ENCODE measurements around the gene BCLAF1. TPM values are rescaled to one million over a fixed set of nuclear protein-coding genes. Genes with fewer than 3 reads are reported as not detected.
"Not testable (repeated sequence)": the region's sequence is repeated elsewhere in the genome, so short reads cannot be mapped to it uniquely, and the experiment has no call there.

BCLAF1 gene
- total RNA-seq, 2 donors from 2014 or later, result 88.9 to 98.7 TPM

DNA sequence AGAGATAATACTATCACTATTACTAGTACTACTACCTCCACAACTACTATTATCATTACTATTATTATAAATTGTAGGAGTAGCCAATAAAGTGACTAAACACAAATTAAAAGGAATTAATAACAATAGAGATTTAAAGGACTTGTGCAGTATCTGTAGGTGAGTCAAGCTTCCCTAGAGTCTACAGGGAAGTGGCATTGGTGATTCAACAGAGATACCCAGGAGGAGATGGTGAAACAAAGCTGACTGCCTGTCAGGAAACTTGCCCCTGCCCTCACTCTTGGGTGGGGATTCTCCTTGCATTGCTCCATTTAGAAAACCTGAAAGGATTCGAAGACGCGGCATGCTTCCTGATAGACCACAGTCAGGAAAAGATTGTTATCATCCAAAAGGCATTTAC is 23.3 kb upstream of the BCLAF1 start:
- DNase-seq (ENCODE audit: low spot score), result no peak
- intact Hi-C loops (cut with DNase I), result no loop called here

DNA sequence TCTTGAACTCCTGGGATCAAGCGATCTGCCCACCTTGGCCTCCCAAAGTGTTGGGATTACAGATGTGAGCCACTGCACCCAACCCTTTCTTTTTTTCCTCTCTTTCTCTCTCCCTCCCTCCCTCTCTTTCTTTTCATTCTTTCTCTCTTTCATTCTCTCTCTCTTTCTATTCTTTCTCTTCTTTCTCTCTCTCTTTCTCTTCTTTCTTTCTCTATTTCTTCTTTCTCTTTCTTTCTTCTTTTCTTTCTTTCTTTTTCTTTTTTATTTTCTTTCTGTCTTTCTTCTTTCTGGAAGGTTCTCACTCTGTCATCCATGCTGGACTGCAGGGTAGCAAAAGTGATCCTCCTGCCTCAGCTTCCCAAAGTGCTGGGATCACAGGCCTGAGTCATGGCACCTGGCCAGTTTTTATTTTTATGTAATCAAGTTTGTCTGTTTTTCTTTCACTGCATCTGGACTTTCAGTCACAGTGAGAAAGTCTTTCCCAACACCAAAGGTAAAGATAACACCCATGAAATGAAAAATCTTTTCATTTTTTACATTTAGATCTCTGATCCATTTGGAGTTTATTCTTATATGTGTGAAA is 20.2 kb upstream of the BCLAF1 start:
- intact Hi-C loops (cut with DNase I), result no loop called here
- no peak for DNase-seq (ENCODE audit: low spot score)

DNA sequence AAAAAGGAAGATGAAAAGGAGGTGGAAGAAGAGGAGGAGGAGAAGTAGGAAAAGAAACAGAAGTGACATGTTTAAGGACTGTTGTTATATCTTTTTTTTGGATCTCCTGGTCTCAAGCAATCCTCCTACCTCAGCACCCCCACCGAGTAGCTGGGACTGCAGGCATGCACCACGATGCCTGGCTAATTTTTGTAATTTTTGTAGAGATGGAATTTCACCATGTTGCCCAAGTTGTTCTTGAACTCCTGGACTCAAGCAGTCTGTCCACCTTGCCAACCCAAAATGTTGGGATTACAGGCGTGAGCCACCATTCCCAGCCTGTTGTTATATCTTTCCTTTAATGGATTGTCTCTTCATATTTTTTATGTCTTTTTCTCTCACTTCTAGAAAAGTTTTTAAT is 19.5 kb upstream of the BCLAF1 start:
- intact Hi-C loops (cut with DNase I), result no loop called here
- no peak for DNase-seq (ENCODE audit: low spot score)

DNA sequence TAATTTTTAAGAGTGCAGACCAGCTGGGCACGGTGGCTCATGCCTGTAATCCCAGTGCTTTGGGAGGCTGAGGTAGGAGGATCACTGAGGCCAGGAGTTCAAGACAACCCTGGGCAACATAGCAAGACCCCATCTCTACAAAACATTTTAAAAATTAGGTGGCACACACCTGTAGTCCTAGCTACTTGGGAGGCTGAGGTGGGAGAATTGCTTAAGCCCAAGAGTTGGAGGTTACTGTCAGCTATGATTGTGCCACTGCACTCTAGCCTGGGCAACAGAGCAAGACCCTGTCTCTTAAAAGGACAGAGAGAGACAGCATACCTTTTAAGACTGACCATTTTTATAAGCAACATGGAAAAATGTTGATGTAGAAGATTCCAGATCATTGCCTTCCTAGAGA is 18.8 kb upstream of the BCLAF1 start:
- DNase-seq (ENCODE audit: low spot score); intact Hi-C loops (cut with DNase I): not testable (repeated sequence)

DNA sequence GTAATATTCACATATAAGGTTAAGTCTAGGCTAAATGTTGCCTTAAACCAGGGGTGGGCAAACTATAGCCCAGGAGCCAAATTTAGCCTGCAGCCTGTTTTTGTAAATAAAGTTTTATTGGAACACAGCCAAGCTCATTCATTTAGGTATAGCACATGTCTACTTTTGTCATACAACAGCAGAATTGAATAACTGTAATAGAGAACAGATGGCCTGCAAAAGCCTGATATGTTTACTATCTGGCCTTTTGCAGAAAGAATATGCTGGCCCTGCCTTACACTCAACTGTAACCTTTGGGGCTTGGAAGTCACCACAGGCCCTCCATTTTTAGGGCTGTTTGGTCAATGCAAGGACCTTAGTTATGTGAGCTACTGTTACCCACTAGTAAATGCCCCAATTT is 17.7 kb upstream of the BCLAF1 start:
- DNase-seq (ENCODE audit: low spot score), result no peak
- intact Hi-C loops (cut with DNase I), result no loop called here

DNA sequence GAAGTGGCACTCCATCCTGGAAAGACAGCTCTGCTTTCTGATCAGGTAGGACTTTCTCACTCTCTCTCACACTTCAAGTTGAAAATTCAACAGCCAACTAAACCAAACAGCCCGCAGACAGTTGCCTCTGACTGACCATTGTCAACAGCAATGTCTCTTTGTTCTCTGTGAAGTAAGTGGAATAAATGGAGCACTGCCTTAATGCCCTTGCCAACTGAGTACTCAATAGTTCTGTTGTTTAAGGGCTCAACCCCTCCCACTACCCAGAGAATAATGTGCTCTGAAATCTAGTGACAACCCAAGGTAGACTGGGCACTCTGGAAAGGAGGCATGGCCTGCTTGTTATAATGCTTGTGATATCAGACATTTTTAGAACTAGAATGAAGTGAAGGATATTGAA is 16.8 kb upstream of the BCLAF1 start:
- no peak for DNase-seq (ENCODE audit: low spot score)
- intact Hi-C loops (cut with DNase I), result no loop called here

DNA sequence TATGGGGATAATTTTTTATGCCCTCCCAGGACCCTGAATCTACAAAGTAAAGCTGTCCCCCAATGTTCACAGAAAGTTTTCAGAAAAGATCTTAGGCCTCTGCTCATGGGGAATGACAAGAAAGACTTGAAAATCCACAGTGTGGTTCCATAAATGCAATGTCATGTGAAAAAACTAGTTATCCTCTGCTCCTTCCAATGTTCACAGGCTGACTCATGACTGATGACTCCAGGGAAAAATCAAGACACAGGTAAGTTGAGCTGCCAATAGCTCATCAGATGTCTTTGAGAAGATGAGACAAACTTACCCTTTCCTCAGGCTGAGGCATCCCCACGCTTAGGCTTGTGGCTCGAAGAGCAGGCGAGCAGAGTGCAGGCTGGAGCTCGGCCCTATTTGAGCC is 14.8 kb upstream of the BCLAF1 start:
- intact Hi-C loops (cut with DNase I), result no loop called here
- DNase-seq (ENCODE audit: low spot score), result no peak

DNA sequence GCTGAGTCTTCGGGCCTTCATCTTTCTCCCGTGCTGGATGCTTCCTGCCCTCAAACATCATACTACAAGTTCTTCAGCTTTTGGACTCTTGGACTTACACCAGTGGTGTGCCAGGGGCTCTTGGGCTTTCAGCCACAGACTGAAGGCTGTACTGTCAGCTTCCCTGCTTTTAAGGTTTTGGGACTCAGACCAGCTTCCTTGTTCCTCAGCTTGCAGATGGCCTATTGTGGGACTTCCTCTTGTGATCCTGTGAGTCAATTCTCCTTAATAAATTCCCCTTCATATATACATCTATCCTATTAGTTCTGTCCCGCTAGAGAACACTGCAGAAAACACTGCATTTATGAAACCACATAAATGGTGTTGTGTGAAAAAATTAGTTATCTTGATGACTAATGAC is 13.9 kb upstream of the BCLAF1 start:
- no peak for DNase-seq (ENCODE audit: low spot score)
- intact Hi-C loops (cut with DNase I), result no loop called here

DNA sequence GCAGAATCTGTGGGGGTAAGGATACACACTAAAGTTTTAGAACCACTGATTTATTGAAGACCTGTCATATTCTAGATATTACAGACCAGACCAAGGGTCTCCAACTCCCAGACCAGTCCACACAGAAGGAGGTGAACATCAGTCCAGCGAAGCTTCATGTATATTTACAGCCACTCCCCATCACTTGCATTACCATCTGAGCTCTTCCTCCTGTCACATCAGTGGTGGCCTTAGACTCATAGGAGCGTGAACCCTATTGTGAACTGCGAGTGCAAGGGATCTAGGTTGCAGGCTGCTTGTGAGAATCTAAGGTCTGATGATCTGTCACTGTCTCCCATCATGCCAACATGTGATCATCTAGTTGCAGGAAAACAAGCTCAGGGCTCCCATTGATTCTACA is 5.0 kb upstream of the BCLAF1 start:
- no peak for DNase-seq (ENCODE audit: low spot score)
- intact Hi-C loops (cut with DNase I), result no loop called here

DNA sequence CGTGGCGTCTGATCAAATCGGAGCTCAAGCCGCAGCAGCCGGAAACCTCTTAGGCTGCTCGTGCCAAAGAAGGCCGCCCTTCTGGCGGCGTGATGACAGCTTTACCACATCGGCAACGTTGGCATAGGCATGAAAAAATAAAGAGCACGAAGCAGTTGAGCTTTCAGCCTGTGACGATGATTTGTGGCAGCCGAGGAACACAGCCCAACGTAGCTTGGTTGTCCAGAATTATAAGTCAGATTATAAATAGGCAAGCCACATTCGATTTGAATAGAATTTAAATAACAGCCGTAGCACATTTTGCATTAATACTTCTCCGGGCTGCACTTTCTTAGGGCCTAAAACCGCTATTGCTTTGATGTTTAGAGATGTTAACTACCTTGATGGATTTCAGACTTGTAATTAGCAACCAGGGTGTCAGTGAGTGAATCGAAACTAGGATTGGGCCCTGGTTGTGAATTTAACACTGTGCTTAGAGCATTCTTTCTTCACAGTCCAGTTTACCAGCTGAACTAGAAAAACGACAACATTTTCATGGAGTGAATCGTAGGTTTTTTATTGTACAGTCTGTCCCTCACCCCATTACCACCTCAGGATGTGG is 864 bp upstream of the BCLAF1 start:
- DNase-seq (ENCODE audit: low spot score), result peak; percentile 93
- intact Hi-C loops (cut with DNase I), result loop anchor here in 1 of 2 donors (2.0 kb wide), 1 partner anchor 64 kb away; no protein-coding TSS in a partner anchor

DNA sequence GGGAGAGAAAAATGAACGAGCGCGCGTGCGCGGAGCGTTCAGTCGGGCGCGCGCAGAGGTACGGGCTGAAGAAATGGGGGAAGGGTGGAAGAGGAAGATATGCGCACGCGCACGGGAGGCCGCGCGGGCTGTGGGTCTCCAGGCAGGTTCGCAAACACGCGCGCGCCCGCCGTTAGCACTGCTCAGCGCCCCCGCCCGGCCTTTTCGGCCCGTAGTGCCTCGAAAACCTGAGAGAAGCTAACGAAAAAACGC is 393 bp downstream of the BCLAF1 start:
- intact Hi-C loops (cut with DNase I), result no loop called here
- peak; percentile 98 for DNase-seq (ENCODE audit: low spot score)

DNA sequence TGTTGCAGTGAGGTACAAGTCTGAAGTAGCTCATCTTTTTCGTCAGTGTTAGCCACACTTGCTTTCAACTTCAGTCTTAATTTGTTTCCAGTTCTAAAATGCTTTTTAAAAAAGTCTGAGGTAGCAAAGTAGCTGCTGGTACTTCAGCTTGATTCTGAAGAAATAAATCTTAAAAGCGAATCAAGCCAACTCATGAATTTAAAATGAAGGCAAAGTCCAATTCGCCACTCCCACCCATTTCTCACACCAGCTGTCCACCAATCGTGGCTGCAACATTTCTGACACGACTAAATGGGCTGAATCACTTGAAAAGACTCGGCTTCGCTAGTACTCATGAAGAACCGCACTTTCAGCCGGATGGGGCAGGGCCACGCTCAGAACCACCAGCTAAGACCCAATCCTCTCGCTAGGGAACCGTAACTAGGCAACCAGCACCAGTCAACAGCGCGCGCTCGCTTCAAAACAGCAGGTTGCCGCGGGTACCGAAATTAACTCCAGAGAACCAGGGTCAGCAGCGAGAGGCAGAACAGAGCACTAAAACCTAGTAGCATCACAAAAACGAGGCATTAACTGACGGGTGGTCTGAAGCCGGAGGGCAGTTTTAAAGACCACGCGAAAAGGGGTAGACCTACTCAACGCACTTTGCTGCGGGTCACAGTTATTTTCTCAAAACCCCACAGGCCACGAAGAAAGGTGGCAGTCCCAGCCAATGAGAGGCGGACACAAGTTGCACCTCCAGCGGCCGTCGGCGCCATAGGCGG is 900 bp downstream of the BCLAF1 start:
- DNase-seq (ENCODE audit: low spot score), result peak; percentile 95
- intact Hi-C loops (cut with DNase I), result no loop called here

DNA sequence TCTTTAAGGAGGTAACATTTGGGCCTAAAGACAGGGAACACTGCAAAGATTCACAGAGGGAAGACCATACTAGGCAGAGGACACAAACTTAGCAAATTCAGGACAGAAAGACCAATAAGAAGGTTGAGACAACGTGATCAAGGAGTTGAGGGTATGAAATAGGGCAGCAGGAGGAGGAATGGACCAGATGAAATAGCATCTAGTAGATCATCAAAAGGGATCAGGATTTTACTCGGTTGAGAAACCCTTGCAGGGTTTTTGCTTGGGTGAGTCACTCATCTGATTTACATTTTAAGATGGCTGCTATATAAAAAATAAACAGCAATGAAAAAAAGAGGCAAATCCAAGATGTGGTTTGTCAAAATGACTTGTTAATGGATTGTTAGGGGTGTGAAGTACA is 4.7 kb downstream of the BCLAF1 start:
- intact Hi-C loops (cut with DNase I), result loop anchor here in 1 of 2 donors (5.0 kb wide), 1 partner anchor 1842 kb away; no protein-coding TSS in a partner anchor
- DNase-seq (ENCODE audit: low spot score), result no peak

DNA sequence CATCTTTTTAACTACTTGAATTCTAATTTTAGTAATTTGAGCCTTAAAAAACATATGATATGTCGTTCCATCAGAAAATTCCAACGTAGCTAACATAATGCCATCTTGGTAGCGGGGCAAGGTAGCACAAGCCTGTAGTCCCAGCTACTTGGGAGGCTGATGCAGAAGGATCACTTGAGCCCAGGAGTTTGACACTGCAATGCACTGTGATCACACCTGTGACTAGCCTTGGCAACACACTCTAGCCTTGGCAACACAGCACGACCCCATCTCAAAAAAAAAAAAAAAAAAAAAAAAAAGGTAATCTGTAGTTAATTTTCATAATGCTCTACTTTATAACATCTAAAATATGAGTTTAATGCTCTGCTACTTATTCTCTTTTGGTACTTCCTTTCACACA is 6.7 kb downstream of the BCLAF1 start:
- DNase-seq (ENCODE audit: low spot score), result no peak
- intact Hi-C loops (cut with DNase I), result loop anchor here in 1 of 2 donors (5.0 kb wide), 1 partner anchor 1844 kb away; no protein-coding TSS in a partner anchor

DNA sequence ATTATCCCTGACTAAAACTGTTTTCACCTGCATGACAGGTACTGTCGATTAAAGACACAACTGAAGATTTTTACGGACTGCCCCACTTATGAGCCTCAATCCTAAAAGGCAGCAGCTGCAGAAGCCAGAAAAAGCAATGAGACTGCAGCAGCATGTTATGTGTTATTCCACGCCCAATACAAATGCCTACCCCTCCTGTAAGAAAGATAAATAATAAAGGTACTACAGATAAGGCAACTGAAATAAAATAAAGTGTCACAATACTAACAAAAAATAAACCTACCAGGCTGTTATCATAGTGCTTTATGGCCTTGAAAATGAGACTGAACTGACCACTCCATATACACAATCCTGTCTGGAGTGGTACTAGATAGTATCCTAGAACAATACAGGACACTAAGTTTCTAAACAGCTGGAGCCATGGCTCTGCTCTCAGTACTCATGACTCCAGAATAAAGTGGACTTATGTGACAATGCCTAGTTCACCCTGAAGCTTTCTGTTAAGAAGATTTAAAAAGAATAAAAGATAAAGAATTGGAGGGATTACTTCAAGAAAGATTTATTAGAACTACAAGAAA is 9.5 kb downstream of the BCLAF1 start:
- DNase-seq (ENCODE audit: low spot score), result no peak
- intact Hi-C loops (cut with DNase I), result loop anchor here in 1 of 2 donors (5.0 kb wide), 1 partner anchor 1847 kb away; no protein-coding TSS in a partner anchor

DNA sequence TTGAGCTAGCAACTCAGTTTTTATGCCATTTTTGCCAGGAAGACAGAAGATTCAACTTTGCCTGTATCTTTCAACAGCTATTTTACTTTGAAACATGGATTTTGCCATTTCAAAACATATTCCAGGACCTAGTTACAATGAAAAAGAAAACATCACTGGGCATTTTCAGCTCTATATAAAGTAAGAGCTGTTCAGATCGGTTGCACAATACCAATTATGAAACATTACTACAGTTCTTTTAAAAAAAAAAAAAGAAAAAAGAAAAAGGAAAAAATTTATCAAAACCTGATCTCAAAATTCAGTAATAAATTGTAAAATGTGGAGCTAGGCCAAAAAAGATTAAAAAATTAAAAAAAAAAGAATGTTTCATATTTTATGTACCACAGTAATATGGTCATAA is 15.6 kb downstream of the BCLAF1 start:
- intact Hi-C loops (cut with DNase I), result no loop called here

DNA sequence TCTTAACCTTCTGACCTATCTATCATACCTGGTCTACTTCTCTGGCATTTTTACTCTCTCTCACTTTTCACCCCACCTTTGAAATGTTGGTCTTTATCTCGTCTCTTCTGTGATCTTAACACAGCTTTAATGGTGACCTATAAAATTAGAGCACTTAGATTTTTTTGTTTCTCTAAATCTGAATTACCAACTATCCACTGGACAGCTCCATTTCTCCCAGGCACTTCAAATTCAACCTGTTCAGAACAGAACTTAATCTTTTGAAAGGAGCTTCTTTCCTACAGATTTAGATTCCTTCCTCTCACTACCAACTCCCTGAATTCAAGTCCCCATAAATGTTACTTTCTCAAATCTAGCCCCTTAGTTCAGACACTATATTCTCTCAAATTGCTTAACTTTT is 24.5 kb downstream of the BCLAF1 start:
- DNase-seq (ENCODE audit: low spot score), result no peak
- intact Hi-C loops (cut with DNase I), result no loop called here

More for the DNA sequence above, 15.6 kb downstream of the BCLAF1 start:
- no peak for DNase-seq (ENCODE audit: low spot score)

DNA sequence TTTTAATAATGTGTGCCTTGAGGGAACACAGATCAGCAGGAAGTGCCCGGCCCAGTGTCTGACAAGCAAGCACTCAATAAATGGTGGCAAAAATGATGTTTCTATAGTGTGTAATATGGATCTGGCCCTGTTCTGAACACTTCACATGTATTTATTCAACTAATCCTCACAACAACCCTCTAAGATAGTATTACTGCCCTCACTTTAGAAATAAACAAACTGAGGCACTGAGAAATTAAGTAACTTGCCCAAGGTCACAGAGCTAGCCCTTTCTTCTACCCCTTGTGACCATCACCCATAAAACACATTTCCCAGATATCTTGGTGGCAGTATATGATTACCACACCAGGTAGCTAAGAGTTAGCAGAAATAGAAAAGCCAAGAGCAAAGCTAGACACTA is 26.7 kb downstream of the BCLAF1 start:
- no peak for DNase-seq (ENCODE audit: low spot score)
- intact Hi-C loops (cut with DNase I), result no loop called here

DNA sequence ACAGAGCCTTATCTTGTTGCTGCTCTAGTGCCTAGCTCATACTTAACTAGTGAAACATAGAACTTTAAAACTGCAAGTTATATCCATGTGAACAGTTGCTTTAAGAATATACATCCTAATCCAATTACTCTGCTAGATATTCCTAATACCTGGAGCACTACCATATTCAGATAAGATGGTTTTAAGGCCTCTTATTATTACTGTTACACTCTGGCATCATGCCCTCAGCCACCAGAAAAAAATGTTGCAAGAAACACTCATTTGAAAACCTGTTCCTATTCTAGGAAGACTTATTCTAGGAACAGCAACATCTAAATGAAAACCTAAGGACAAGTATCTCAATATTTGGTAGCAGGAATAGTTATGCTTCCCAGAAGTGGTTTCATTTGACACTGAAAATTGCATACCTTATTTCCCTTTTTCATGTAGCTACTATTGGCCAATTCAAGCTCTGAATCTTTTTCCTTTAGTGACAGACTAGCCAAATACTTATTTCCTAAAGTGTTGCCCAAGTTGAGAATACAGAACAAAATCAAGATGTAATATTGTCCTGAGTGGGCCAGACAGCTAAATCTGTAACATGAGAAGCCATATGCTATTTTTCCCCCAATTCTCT is 34.7 kb downstream of the BCLAF1 start:
- DNase-seq (ENCODE audit: low spot score), result no peak
- intact Hi-C loops (cut with DNase I), result no loop called here

DNA sequence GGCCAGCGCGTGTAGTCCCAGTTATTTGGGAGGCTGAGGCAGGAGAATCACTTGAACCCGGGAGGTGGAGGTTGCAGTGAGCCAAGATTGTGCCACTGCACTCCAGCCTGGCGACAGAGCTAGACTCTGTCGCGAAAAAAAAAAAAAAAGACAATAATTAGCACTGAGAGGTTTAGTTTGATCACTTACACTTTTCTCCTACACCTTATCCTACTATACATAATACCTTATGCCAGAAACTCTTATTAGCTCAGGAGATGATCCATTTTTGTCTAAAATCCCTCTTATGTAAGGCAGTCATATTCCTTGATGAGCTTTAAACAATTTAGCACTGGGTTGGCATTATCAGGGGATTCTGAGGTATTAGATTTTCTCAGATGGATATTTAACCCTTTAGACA is 35.9 kb downstream of the BCLAF1 start:
- intact Hi-C loops (cut with DNase I), result no loop called here
- DNase-seq (ENCODE audit: low spot score), result no peak
